ENCODE results near the gene BRME1.

Gene BRME1

GRCh38 chr19:13888281-13888680 is 17.6 kb downstream of the BRME1 start:
- DNase-seq (ENCODE audit: low read depth in 3 of 3, low spot score in 1 of 3): no peak

DNA sequence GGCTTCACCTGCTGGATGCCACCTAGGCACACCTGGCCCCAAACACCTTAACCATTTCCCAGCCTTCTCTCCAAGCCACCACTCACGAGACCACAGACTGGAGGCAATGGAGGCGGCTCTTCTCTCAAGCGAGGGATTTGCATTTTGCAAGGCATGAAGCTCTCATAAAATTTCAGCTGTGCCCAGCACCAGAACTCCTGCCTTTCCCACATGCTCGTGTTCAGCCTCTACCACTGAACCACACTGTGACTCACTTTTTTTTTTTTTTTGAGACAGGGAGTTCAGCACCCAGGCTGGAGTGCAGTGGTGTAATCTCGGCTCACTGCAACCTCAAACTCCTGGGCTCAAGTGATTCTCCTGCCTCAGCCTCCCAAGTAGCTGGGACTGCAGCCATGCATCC is 18.4 kb downstream of the BRME1 start:
- DNase-seq (ENCODE audit: low read depth in 3 of 3, low spot score in 1 of 3): no peak

DNA sequence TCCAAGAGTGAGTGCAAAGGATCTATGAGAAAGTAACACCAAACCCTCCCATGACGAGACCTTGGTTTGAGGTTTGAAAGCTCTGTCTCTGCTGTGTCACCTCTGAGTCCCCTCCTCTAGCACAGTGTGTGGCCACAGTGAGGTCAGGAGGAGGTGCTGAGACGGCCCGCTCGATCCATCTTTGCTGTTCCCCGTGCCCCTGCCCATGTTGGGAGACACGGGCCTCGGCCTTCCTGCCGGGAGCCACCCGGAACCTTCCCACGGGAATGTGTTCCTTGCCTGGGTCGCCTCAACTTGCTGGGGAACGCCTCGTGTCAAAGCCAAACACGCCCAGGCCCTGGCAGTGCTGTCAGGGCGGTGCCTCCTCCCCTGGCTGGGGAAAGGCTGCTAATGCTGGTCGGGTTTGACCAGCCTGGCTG is 18.9 kb downstream of the BRME1 start:
- no peak for DNase-seq (ENCODE audit: low read depth in 3 of 3, low spot score in 1 of 3)

DNA sequence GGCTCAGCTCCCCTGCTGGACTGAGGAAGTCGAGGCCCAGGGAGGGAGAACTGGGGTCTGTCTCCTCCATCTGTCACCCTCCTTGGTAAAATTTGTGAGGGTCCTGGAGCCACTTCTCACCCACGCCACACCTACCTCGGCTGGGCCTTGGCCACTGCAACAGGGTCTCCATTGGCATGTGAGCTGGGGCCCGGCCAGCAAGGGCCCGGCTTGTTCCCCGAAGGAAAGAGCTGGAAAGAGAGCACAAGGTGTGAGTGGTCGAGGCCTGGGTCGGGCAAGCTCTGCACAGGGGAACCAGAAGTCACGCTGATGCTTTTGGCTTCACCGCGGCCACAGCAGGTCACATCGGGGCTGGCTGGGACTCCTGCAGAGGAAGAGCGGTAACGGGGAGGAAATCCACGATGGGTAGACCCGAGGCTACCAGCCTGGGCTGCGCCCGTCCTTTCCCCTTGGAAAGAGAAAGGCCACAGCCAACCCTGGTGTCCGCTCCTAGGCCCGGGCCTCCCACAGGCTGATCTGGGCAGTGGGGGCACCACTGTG is 20.0 kb downstream of the BRME1 start:
- DNase-seq (ENCODE audit: low read depth in 3 of 3, low spot score in 1 of 3): no peak

- no peak for DNase-seq (ENCODE audit: low read depth in 3 of 3, low spot score in 1 of 3)
Observed at GRCh38 chr19:13884726-13885591, 21.0 kb downstream of the BRME1 start.

DNA sequence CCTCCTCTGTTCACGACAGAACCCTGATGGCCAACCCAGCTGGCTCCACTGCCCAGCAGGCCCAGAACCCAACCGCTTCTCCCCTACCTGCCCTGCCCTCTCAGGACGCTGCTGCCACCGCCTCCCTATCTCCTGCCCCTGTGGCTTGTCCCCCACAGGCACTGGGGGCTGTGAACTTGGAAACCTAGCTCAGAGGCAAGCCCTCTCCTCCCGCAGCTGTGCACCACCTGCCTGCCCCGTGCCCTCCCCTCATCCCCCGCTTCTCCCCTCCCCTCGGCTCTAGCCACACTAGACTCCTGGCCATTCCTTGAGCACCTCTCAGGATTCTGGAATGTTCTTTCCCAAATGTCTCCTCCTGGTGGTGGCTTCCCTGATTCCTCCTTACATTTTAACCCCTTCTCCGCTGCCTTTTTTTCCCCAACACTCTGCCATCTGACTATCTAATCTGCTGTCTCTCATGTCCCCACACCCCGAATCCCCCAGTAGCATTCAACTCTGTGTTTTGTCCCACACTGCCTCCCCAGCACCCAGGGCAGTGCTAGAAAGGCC is 22.3 kb downstream of the BRME1 start:
- no peak for DNase-seq (ENCODE audit: low read depth in 3 of 3, low spot score in 1 of 3)

GRCh38 chr19:13882836-13883235 is 23.1 kb downstream of the BRME1 start:
- no peak for DNase-seq (ENCODE audit: low read depth in 3 of 3, low spot score in 1 of 3)

- no peak for DNase-seq (ENCODE audit: low read depth in 3 of 3, low spot score in 1 of 3)
Observed at GRCh38 chr19:13882419-13882795, 23.5 kb downstream of the BRME1 start.

GRCh38 chr19:13881692-13882418 is 24.1 kb downstream of the BRME1 start:
- DNase-seq (ENCODE audit: low read depth in 3 of 3, low spot score in 1 of 3): no peak

DNA sequence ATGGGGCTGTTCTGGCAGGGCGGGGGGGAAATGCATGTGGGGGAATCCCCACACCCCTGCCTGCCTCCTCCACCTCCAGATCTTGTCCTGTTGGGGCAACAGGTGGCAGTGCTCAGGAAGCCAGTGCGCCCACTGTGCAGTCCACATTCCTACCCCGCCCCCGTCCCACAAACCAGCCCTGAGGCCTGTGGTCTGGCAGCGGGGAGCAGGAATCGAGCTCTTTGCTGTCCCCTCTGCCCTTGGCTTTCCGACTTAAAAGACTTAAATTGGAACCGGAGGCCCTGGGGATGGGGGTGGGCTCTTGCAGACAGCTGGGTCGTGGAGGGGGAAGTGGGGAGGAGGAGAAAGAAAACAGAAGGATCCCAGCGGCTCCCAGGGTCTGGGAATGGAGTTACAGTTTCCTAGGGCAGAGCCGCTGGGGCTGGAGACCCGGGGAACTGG is 24.6 kb downstream of the BRME1 start:
- no peak for DNase-seq (ENCODE audit: low read depth in 3 of 3, low spot score in 1 of 3)

GRCh38 chr19:13880059-13881043 is 25.6 kb downstream of the BRME1 start:
- peak; percentile 95 to 99 (median 98) for DNase-seq (ENCODE audit: low read depth in 3 of 3, low spot score in 1 of 3)

DNA sequence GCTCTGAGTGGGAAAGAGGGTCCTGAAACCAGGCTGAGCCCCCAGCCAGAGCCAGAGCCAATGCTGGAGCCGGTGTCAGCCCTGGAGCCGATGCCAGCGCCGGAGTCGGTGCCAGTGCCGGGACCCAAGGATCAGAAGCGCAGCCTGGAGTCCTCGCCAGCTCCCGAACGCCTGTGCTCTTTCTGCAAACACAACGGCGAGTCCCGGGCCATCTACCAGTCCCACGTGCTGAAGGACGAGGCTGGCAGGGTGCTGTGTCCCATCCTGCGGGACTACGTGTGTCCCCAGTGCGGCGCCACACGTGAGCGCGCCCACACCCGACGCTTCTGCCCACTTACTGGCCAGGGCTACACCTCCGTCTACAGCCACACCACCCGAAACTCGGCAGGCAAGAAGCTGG is 28.6 kb downstream of the BRME1 start:
- DNase-seq (ENCODE audit: low read depth in 3 of 3, low spot score in 1 of 3): no peak

GRCh38 chr19:13876834-13877233 is 29.1 kb downstream of the BRME1 start, which contains the start of gene NANOS3:
TSS of gene NANOS3 (plus strand) at chr19:13877134. CDS start at chr19:13877249, 115 bp downstream.
- no peak for DNase-seq (ENCODE audit: low read depth in 3 of 3, low spot score in 1 of 3)

DNA sequence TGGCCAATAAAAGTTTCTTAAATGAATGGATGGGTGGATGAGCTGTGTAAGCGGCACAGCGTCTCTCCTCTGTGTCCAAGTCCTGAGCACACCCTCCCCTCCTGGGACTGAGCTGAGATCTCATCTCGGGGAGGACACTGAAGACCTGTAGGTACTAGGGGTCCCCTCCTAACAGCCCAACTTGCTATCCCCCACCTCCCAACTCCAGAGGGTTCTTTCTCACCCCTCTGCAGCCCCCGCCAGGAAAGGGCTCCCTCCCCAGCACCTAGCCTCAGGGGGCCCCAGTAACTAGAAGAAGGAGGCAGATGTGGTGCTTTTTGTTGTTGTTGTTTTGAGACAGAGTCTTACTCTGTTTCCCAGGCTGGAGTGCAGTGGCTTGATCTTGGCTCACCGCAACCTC is 30.1 kb downstream of the BRME1 start:
- no peak for DNase-seq (ENCODE audit: low read depth in 3 of 3, low spot score in 1 of 3)

DNA sequence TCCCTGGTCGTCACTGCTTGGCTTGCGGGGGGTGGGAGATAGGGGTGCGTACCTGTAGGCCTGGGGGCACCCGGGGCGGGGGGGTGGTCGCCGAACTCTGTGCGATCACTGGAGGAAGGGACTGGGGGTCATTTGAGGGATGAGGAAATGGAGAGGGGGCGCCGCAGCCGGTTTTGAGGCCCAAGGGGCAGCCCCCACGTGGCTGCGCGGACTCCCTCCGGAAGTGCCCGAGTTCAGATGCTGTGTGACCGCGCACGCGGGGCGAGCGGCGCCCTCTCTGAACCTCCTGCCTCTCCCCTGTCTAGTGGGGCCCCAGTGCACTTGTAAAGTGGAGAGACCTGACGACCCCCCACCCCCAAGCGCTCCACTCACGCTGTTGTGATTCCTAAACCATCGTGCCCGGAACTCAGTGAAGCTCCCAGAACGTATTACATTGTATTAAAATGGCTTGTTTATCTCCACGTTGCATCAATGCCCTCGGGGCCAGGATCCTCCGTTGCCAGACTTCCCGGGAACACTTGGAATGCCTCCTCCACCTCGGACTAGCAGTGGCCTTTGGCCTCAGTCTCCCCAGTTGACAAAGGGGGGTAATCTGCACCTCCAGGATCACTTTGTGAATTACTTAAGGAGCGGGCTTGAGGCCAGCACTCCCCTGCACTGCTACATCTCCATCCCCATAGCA is 31.9 kb downstream of the BRME1 start:
- DNase-seq (ENCODE audit: low read depth in 3 of 3, low spot score in 1 of 3): no peak

DNA sequence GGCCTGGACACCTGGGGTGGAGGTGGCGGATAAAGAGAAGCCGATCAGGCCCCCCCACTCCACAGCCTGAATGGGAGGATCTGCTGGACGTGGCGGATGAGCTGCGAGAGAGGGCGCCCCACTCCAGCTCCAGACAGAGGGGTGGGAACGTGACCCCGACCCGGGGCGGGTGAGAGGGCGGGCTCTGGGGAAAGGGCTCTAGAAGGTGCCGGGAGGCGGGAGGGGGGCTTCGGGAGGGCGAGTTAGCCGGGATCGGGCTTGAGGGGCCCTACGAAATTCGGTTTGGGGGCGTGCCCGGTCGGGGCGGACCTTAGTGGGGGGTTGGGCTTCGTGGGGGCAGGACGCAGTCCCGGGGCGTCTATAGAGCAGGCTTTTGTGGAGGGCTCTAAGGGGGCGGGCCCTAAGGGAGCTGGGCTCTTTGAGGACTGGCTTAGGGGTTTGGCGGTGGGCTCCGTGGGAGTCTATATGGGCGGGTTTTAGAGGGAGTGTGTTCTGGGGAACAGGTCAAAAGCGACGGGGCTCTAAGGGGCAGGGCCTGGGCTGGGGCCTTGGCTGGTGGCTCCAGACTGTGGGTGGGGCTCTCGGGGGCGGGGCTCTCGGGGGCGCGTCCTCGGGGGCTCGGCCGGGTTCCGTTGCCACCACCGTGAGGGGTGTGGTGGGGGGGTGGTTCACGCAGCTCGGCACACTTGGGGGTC is 33.1 kb downstream of the BRME1 start:
- DNase-seq (ENCODE audit: low read depth in 3 of 3, low spot score in 1 of 3): no peak

DNA sequence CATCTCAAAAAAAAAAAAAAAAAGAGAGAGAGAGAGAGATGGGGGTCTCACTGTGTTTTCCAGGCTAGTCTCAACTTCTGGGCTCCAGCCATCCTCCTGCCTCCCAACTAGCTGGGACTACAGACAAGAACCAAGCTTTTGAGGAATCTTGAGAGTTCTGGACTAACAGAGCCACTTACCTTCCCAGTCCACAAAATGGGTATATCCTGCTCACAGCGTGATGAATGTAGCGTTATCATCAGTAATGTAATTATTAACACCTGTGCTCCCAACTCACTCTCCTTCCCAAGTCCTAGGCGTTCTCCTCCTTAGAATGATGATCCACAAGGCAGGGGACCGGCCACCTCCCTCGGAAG is 33.6 kb downstream of the BRME1 start:
- no peak for DNase-seq (ENCODE audit: low read depth in 3 of 3, low spot score in 1 of 3)

GRCh38 chr19:13870873-13871272 is 35.0 kb downstream of the BRME1 start:
- DNase-seq (ENCODE audit: low read depth in 3 of 3, low spot score in 1 of 3): no peak

- no peak for DNase-seq (ENCODE audit: low read depth in 3 of 3, low spot score in 1 of 3)
Observed at GRCh38 chr19:13869281-13869680, 36.6 kb downstream of the BRME1 start.
